Brain microvascular endothelial cell (primary cell): ENCODE data around the gene RHNO1.

ENCODE experiments used
- DNase-seq: peaks from one replicate; pipeline ENCODE4 v3.0.0-alpha.2; 2020
- H3K27ac ChIP-seq: fragments of 250-450 bp; sonication (Bioruptor Pico); 2 replicates; pipeline ENCODE4 v1.5.1; 2020; ENCODE audit warnings: mild to moderate bottlenecking, moderate library complexity
- H3K27me3 ChIP-seq: fragments of 250-450 bp; sonication (Bioruptor Pico); replicated peaks from 2 replicates; pipeline ENCODE4 v1.5.1; 2020; ENCODE audit warnings: mild to moderate bottlenecking
- H3K36me3 ChIP-seq: fragments of 250-450 bp; sonication (Bioruptor Pico); replicated peaks from 2 replicates; pipeline ENCODE4 v1.5.1; 2020; ENCODE audit warnings: mild to moderate bottlenecking
- H3K4me3 ChIP-seq: 2 replicates; pipeline ENCODE4 v1.5.1; 2011; ENCODE audit warnings: low read depth, mild to moderate bottlenecking, control low read depth, low read length, moderate library complexity
- CTCF ChIP-seq: IDR thresholded peaks from 2 replicates; pipeline ENCODE4 v1.5.1; 2011; ENCODE audit warnings: low read depth, mild to moderate bottlenecking, moderate library complexity, low read length, control low read depth, inconsistent platforms; ENCODE audit errors: missing control alignments
- in situ Hi-C: cut with HindIII; loops from 2 replicates; pipeline ENCODE4 v1.10.0; 2017; ENCODE audit warnings: low sequenced_read_pairs, low pct_ligation_motif_present

RHNO1 gene, protein sequence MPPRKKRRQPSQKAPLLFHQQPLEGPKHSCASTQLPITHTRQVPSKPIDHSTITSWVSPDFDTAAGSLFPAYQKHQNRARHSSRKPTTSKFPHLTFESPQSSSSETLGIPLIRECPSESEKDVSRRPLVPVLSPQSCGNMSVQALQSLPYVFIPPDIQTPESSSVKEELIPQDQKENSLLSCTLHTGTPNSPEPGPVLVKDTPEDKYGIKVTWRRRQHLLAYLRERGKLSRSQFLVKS

GRCh38 chr12:2877047-2877952 lies at the start of gene RHNO1, which contains the start of gene FOXM1:
Gene RHNO1, plus strand, starts transcription at chr12:2877223. Its CDS starts 8,144 bp downstream, at chr12:2885367.
Gene FOXM1, minus strand, starts transcription at chr12:2877174. Its CDS starts 2,696 bp downstream, at chr12:2874478.
- TF ChIP-seq CTCF: no peak
- Histone ChIP-seq H3K4me3 (peak within 1 kb of the TSS; percentile 92), H3K27ac (peak within 1 kb of the TSS; percentile 83), H3K36me3 (no peaks in the 10 kb centered on the region), H3K27me3 (no peaks in the 10 kb centered on the region)
- in situ Hi-C loops: no loop called here
- peak; percentile 84 for DNase-seq

GRCh38 chr12:2829275-2829674 lies 47.7 kb upstream of the RHNO1 start:
- Histone ChIP-seq H3K27me3 (no peaks in the 10 kb centered on the region), H3K27ac (no peak overlapping the region), H3K36me3 (peaks cover 23% of the 10 kb centered on the region), H3K4me3 (no peak overlapping the region)
- no peak for DNase-seq
- no peak for TF ChIP-seq CTCF
- in situ Hi-C loops: no loop called here

DNA sequence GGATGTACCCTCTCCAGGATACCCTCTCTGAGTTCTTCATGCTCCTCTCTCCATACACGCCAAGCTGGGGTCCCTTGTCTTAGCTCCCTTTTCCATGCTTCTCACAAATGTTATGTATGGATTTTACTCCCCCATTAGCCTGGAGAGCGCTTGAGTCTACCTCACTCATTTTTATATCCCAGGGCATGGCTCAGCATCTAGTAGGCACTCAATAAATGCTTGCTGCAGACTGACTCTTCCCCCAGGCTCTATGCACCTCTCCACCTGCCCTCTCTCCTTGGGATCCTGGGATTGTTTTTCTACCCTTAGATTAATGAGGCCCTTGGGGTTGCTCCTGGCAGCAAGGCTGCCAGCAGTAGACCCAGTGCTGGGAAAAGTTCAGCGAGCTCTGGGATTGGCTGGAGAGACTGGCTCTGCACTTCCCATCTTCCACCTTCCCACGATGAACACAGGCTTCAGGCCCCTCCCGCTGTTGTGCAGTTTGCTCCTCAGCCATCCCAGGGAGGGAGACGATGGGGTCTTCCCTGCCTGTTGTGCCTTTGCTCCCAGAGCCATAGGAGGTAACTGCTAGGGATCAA lies 44.4 kb upstream of the RHNO1 start:
- DNase-seq: no peak
- peaks cover 5% of the 10 kb centered on the region for H3K36me3 ChIP-seq
- no peak for TF ChIP-seq CTCF

DNA sequence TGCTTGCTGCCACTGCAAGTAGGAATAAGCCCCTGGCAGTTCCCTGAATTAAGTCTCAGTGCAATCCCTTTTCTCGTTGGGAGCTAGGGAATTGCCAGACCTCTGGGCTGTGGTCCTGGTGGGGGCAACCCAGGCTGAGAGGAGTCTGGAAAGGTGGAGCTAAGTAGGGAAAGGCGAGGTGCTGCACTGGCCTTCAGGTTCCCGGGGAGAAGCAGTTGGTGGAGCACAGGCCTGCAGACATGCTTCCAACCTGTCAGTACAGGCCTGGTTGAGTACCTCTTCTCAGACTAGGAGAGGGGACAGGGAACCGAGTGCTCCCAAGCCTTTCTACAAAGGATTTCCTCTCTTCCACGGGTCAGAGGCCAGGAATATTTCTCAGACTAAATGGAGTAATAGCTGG lies 43.7 kb upstream of the RHNO1 start:
- no peaks in the 10 kb centered on the region for H3K27me3 ChIP-seq

More for the DNA sequence above, 44.4 kb upstream of the RHNO1 start:
- in situ Hi-C loops: no loop called here
- no peak overlapping the region for H3K27ac ChIP-seq
- no peak overlapping the region for H3K4me3 ChIP-seq
- no peaks in the 10 kb centered on the region for H3K27me3 ChIP-seq

DNA sequence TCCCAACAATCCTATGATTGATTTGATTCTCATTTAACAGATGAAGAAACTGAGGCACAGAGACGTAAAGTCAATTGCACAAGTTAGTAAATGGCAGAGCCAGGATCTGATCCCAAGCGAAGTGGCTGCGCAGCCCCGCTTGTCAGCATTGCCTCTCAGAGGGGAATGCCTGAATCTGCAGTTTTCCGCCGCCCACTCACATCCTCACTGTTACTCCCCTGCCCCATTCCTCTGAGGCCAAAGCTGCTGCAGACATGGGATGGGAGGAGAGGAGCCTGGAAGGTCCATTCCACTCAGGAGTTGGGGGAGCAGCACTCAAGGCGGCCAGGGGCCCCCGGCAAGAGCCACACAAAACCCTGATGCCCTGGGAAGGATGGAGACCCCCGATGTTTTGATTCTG lies 43.2 kb upstream of the RHNO1 start:
- H3K27ac ChIP-seq: no peak overlapping the region
- in situ Hi-C loops: no loop called here
- H3K36me3 ChIP-seq: no peaks in the 10 kb centered on the region
- DNase-seq: no peak
- H3K27me3 ChIP-seq: no peaks in the 10 kb centered on the region
- no peak for TF ChIP-seq CTCF
- H3K4me3 ChIP-seq: no peak overlapping the region

More for the DNA sequence above, 43.7 kb upstream of the RHNO1 start:
- no peak for DNase-seq
- in situ Hi-C loops: no loop called here
- Histone ChIP-seq H3K27ac (no peak overlapping the region), H3K4me3 (no peak overlapping the region), H3K36me3 (peaks cover 1% of the 10 kb centered on the region)
- TF ChIP-seq CTCF: no peak
